ENCODE measurements around the gene TMEM212. TPM values are rescaled to one million over a fixed set of nuclear protein-coding genes. Genes with fewer than 3 reads are reported as not detected.

TMEM212 gene
- polyA plus RNA-seq, 2 donors, result not detected

GRCh38 chr3:171840811-171841619 lies 2.1 kb upstream of the TMEM212 start:
- Histone ChIP-seq H3K27me3 (ENCODE audit: control insufficient read depth in 1 of 2, insufficient read depth in 2 of 2, low read length in 2 of 2) (peaks cover 0 to 2% of the 10 kb centered on the region in 2 donors), H3K4me3 (ENCODE audit: low read depth in 1 of 2, low read length in 2 of 2) (no peak overlapping the region), H3K4me1 (ENCODE audit: control insufficient read depth in 2 of 2, insufficient read depth in 2 of 2, low read length in 1 of 2) (no peaks in the 10 kb centered on the region), H3K36me3 (ENCODE audit: control insufficient read depth in 2 of 2, insufficient read depth in 2 of 2, low read length in 1 of 2) (no peaks in the 10 kb centered on the region), H3K9me3 (ENCODE audit: control insufficient read depth in 2 of 2, insufficient read depth in 1 of 2, low read depth in 1 of 2, low read length in 1 of 2) (no peaks in the 10 kb centered on the region), H3K27ac (ENCODE audit: low read depth in 2 of 2, low read length in 1 of 2) (no peak overlapping the region)
- WGBS, 2 donors, result 67 to 74% methylated on average over 6 of the region's 6 CpGs

GRCh38 chr3:171841620-171842000 lies 1.5 kb upstream of the TMEM212 start:
- Histone ChIP-seq H3K4me1 (ENCODE audit: control insufficient read depth in 2 of 2, insufficient read depth in 2 of 2, low read length in 1 of 2) (no peaks in the 10 kb centered on the region), H3K27ac (ENCODE audit: low read depth in 2 of 2, low read length in 1 of 2) (no peak overlapping the region), H3K36me3 (ENCODE audit: control insufficient read depth in 2 of 2, insufficient read depth in 2 of 2, low read length in 1 of 2) (no peaks in the 10 kb centered on the region), H3K27me3 (ENCODE audit: control insufficient read depth in 1 of 2, insufficient read depth in 2 of 2, low read length in 2 of 2) (peaks cover 0 to 2% of the 10 kb centered on the region in 2 donors), H3K9me3 (ENCODE audit: control insufficient read depth in 2 of 2, insufficient read depth in 1 of 2, low read depth in 1 of 2, low read length in 1 of 2) (no peaks in the 10 kb centered on the region), H3K4me3 (ENCODE audit: low read depth in 1 of 2, low read length in 2 of 2) (no peak overlapping the region)
- 88 to 91% methylated on average over 1 of the region's 1 CpG for WGBS, 2 donors

GRCh38 chr3:171844873-171845272 lies 1.7 kb downstream of the TMEM212 start:
- Histone ChIP-seq H3K36me3 (ENCODE audit: control insufficient read depth in 2 of 2, insufficient read depth in 2 of 2, low read length in 1 of 2) (no peaks in the 10 kb centered on the region), H3K27me3 (ENCODE audit: control insufficient read depth in 1 of 2, insufficient read depth in 2 of 2, low read length in 2 of 2) (no peaks in the 10 kb centered on the region), H3K9me3 (ENCODE audit: control insufficient read depth in 2 of 2, insufficient read depth in 1 of 2, low read depth in 1 of 2, low read length in 1 of 2) (no peaks in the 10 kb centered on the region), H3K4me3 (ENCODE audit: low read depth in 1 of 2, low read length in 2 of 2) (no peak overlapping the region), H3K27ac (ENCODE audit: low read depth in 2 of 2, low read length in 1 of 2) (no peak overlapping the region), H3K4me1 (ENCODE audit: control insufficient read depth in 2 of 2, insufficient read depth in 2 of 2, low read length in 1 of 2) (peaks cover 0 to 2% of the 10 kb centered on the region in 2 donors)
- 77 to 78% methylated on average over 2 of the region's 2 CpGs for WGBS, 2 donors

- H3K27ac ChIP-seq (ENCODE audit: low read depth in 2 of 2, low read length in 1 of 2), result no peak overlapping the region
- no peaks in the 10 kb centered on the region for H3K36me3 ChIP-seq (ENCODE audit: control insufficient read depth in 2 of 2, insufficient read depth in 2 of 2, low read length in 1 of 2)
- WGBS, 2 donors, result 66 to 78% methylated on average over 3 of the region's 3 CpGs
- H3K27me3 ChIP-seq (ENCODE audit: control insufficient read depth in 1 of 2, insufficient read depth in 2 of 2, low read length in 2 of 2), result no peaks in the 10 kb centered on the region
- H3K4me1 ChIP-seq (ENCODE audit: control insufficient read depth in 2 of 2, insufficient read depth in 2 of 2, low read length in 1 of 2), result peaks cover 0 to 2% of the 10 kb centered on the region in 2 donors
- no peak overlapping the region for H3K4me3 ChIP-seq (ENCODE audit: low read depth in 1 of 2, low read length in 2 of 2)
- H3K9me3 ChIP-seq (ENCODE audit: control insufficient read depth in 2 of 2, insufficient read depth in 1 of 2, low read depth in 1 of 2, low read length in 1 of 2), result no peaks in the 10 kb centered on the region
These were observed 2.5 kb downstream of the TMEM212 start for GRCh38 chr3:171845481-171846284.

GRCh38 chr3:171846597-171846996 lies 3.4 kb downstream of the TMEM212 start:
- H3K9me3 ChIP-seq (ENCODE audit: control insufficient read depth in 2 of 2, insufficient read depth in 1 of 2, low read depth in 1 of 2, low read length in 1 of 2), result no peaks in the 10 kb centered on the region
- peaks cover 0 to 2% of the 10 kb centered on the region in 2 donors for H3K4me1 ChIP-seq (ENCODE audit: control insufficient read depth in 2 of 2, insufficient read depth in 2 of 2, low read length in 1 of 2)
- no peak overlapping the region for H3K27ac ChIP-seq (ENCODE audit: low read depth in 2 of 2, low read length in 1 of 2)
- WGBS, 2 donors, result 62 to 76% methylated on average over 2 of the region's 2 CpGs
- H3K4me3 ChIP-seq (ENCODE audit: low read depth in 1 of 2, low read length in 2 of 2), result no peak overlapping the region
- H3K27me3 ChIP-seq (ENCODE audit: control insufficient read depth in 1 of 2, insufficient read depth in 2 of 2, low read length in 2 of 2), result no peaks in the 10 kb centered on the region
- no peaks in the 10 kb centered on the region for H3K36me3 ChIP-seq (ENCODE audit: control insufficient read depth in 2 of 2, insufficient read depth in 2 of 2, low read length in 1 of 2)

GRCh38 chr3:171847133-171847532 lies 4.0 kb downstream of the TMEM212 start:
- Histone ChIP-seq H3K4me1 (ENCODE audit: control insufficient read depth in 2 of 2, insufficient read depth in 2 of 2, low read length in 1 of 2) (peaks cover 0 to 2% of the 10 kb centered on the region in 2 donors), H3K36me3 (ENCODE audit: control insufficient read depth in 2 of 2, insufficient read depth in 2 of 2, low read length in 1 of 2) (no peaks in the 10 kb centered on the region), H3K27ac (ENCODE audit: low read depth in 2 of 2, low read length in 1 of 2) (no peak overlapping the region), H3K27me3 (ENCODE audit: control insufficient read depth in 1 of 2, insufficient read depth in 2 of 2, low read length in 2 of 2) (no peaks in the 10 kb centered on the region), H3K9me3 (ENCODE audit: control insufficient read depth in 2 of 2, insufficient read depth in 1 of 2, low read depth in 1 of 2, low read length in 1 of 2) (no peaks in the 10 kb centered on the region), H3K4me3 (ENCODE audit: low read depth in 1 of 2, low read length in 2 of 2) (no peak overlapping the region)
- WGBS, 2 donors, result 63 to 78% methylated on average over 6 of the region's 6 CpGs

GRCh38 chr3:171847595-171848259 lies 4.6 kb downstream of the TMEM212 start:
- Histone ChIP-seq H3K27ac (ENCODE audit: low read depth in 2 of 2, low read length in 1 of 2) (no peak overlapping the region), H3K4me1 (ENCODE audit: control insufficient read depth in 2 of 2, insufficient read depth in 2 of 2, low read length in 1 of 2) (peaks cover 0 to 2% of the 10 kb centered on the region in 2 donors), H3K9me3 (ENCODE audit: control insufficient read depth in 2 of 2, insufficient read depth in 1 of 2, low read depth in 1 of 2, low read length in 1 of 2) (no peaks in the 10 kb centered on the region), H3K27me3 (ENCODE audit: control insufficient read depth in 1 of 2, insufficient read depth in 2 of 2, low read length in 2 of 2) (no peaks in the 10 kb centered on the region), H3K36me3 (ENCODE audit: control insufficient read depth in 2 of 2, insufficient read depth in 2 of 2, low read length in 1 of 2) (no peaks in the 10 kb centered on the region), H3K4me3 (ENCODE audit: low read depth in 1 of 2, low read length in 2 of 2) (no peak overlapping the region)
- WGBS, 2 donors, result 69 to 85% methylated on average over 3 of the region's 3 CpGs

GRCh38 chr3:171849617-171850319 lies 6.6 kb downstream of the TMEM212 start:
- Histone ChIP-seq H3K27me3 (ENCODE audit: control insufficient read depth in 1 of 2, insufficient read depth in 2 of 2, low read length in 2 of 2) (no peaks in the 10 kb centered on the region), H3K9me3 (ENCODE audit: control insufficient read depth in 2 of 2, insufficient read depth in 1 of 2, low read depth in 1 of 2, low read length in 1 of 2) (no peaks in the 10 kb centered on the region), H3K4me3 (ENCODE audit: low read depth in 1 of 2, low read length in 2 of 2) (no peak overlapping the region), H3K27ac (ENCODE audit: low read depth in 2 of 2, low read length in 1 of 2) (no peak overlapping the region), H3K4me1 (ENCODE audit: control insufficient read depth in 2 of 2, insufficient read depth in 2 of 2, low read length in 1 of 2) (peaks cover 0 to 2% of the 10 kb centered on the region in 2 donors), H3K36me3 (ENCODE audit: control insufficient read depth in 2 of 2, insufficient read depth in 2 of 2, low read length in 1 of 2) (no peaks in the 10 kb centered on the region)
- WGBS, 2 donors, result 86 to 89% methylated on average over 6 of the region's 6 CpGs

- Histone ChIP-seq H3K27ac (ENCODE audit: low read depth in 2 of 2, low read length in 1 of 2) (no peak overlapping the region), H3K27me3 (ENCODE audit: control insufficient read depth in 1 of 2, insufficient read depth in 2 of 2, low read length in 2 of 2) (no peaks in the 10 kb centered on the region), H3K4me3 (ENCODE audit: low read depth in 1 of 2, low read length in 2 of 2) (no peak overlapping the region), H3K9me3 (ENCODE audit: control insufficient read depth in 2 of 2, insufficient read depth in 1 of 2, low read depth in 1 of 2, low read length in 1 of 2) (no peaks in the 10 kb centered on the region), H3K36me3 (ENCODE audit: control insufficient read depth in 2 of 2, insufficient read depth in 2 of 2, low read length in 1 of 2) (no peaks in the 10 kb centered on the region), H3K4me1 (ENCODE audit: control insufficient read depth in 2 of 2, insufficient read depth in 2 of 2, low read length in 1 of 2) (peaks cover 0 to 2% of the 10 kb centered on the region in 2 donors)
- WGBS, 2 donors, result 78 to 80% methylated on average over 6 of the region's 6 CpGs
These were observed 7.3 kb downstream of the TMEM212 start for GRCh38 chr3:171850320-171850959.

All from esophagus (tissue), 2 donors.